ENCODE data around the gene NAGLU. TPM values are rescaled to one million over a fixed set of nuclear protein-coding genes. Genes with fewer than 3 reads are reported as not detected.

NAGLU gene
- total RNA-seq, 1 donor from 2014 or later = 94.7 TPM

DNA sequence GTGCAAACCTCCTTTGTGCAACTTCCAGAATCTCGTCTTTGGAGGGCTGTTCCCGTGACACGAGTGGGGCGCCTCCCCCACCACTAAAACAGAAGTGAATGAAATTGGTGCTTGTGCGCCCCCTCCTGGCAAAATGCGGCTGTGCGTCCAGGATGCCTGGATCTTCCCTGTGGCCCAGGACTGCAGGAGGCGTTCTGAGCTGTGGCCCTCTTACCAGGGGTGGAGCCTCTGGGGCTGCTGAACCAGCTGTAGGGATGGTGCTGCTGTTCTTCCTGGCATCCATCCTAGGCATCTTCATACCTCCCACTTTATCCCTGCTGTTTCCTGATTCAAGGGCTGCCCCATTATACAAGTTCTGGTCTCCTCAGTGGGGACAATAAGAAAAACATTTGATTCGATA lies 18.5 kb upstream of the NAGLU start:
- H3K36me3 ChIP-seq = peaks cover 10 to 26% of the 10 kb centered on the region in 2 donors
- peak overlapping the region; percentile 96 to 97 for H3K27ac ChIP-seq
- H3K4me3 ChIP-seq = no peak overlapping the region
- H3K9me3 ChIP-seq = no peaks in the 10 kb centered on the region
- TF ChIP-seq, protein P1, sequence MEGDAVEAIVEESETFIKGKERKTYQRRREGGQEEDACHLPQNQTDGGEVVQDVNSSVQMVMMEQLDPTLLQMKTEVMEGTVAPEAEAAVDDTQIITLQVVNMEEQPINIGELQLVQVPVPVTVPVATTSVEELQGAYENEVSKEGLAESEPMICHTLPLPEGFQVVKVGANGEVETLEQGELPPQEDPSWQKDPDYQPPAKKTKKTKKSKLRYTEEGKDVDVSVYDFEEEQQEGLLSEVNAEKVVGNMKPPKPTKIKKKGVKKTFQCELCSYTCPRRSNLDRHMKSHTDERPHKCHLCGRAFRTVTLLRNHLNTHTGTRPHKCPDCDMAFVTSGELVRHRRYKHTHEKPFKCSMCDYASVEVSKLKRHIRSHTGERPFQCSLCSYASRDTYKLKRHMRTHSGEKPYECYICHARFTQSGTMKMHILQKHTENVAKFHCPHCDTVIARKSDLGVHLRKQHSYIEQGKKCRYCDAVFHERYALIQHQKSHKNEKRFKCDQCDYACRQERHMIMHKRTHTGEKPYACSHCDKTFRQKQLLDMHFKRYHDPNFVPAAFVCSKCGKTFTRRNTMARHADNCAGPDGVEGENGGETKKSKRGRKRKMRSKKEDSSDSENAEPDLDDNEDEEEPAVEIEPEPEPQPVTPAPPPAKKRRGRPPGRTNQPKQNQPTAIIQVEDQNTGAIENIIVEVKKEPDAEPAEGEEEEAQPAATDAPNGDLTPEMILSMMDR (IDR thresholded peaks at IDR 0.05) = peak; percentile 95 to 96 (median 95)
- H3K4me1 ChIP-seq = peaks cover 53 to 76% of the 10 kb centered on the region in 2 donors
- intact Hi-C loops (cut with DNase I) = loop anchor here (2.0 to 5.0 kb wide), 4 partner anchors 89 to 195 kb away; partner anchors contain the start of gene PLEKHH3
- no peaks in the 10 kb centered on the region for H3K27me3 ChIP-seq
- DNase-seq (ENCODE audit: low spot score in 2 of 2) = peak; percentile 70 to 95

DNA sequence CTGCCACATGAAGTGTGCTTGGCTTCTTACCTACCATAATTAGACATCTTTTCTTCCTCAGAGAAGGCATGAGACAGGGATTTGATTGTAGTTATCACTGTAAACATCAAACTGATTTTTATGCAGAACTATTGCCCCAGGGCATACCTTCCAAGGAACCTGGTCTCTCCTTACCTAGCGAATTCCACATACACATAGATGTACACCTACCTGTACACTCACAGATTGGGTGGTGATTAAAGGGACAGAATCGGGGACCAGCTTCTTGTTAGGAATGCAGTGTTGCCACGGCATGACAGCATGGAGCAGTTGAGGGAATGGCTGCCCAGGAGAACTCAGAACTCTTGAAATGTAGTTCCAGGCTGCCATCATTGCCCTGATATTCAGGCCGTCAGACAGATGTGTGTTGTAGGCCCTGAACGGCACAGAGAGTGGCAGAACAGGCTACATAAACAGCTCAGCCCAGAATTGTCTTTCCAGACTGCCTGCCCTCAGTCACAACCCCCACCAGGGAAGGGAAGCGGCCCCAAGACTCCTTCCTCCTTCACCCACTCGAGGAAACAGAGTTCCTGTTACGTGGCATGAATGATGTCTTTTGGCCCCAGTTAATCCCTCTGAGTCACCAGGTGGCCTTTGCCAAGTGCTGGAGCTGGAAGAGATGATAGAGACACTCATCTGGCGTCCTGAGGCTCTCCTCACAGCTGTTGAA lies 17.8 kb upstream of the NAGLU start:
- intact Hi-C loops (cut with DNase I) = loop anchor here (2.0 to 5.0 kb wide), 3 partner anchors 97 to 159 kb away; partner anchors contain the start of gene PLEKHH3
- H3K4me3 ChIP-seq = no peak overlapping the region

DNA sequence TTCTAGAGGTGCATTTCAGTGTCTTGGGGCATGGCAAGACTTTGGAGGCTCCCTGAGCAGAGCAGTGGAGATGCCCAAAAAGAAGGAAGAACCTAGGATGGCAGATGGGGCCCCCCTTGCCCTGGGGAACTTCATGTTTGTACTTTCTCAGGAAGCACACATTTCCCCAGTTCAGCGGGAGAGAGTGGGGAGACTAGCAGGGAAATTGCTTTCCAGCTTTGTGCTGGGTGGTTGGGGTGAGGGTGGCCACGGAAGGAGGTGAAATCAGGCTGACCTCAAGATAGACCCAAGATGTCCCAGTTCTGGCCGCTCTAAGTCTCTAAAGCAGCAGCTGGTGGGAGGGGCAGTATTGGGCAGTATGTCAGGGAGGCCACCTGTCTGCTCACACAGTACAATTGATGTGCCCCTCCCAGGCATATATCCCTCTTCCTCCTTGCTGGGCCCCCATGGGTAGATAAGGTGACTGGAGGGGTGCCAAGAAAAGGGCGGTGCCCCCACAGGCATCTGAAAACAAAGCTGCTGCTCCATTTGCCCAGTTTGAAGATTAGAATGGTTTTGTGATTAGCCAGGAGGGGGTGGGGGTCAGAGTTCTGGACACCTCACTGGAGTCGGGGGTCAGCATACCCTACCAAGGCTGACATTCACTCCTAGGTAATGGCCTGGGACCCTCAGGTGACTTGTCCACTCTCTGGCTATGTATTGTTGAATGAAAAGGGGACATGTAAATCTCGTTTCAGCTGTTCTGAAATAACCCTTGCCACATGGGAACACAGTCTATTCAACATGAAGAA lies 17.1 kb upstream of the NAGLU start:
- Histone ChIP-seq H3K4me1 (peaks cover 57 to 77% of the 10 kb centered on the region in 2 donors), H3K27me3 (no peaks in the 10 kb centered on the region), H3K9me3 (no peaks in the 10 kb centered on the region), H3K4me3 (no peak overlapping the region), H3K27ac (peak overlapping the region; percentile 96 to 97), H3K36me3 (peaks cover 6 to 23% of the 10 kb centered on the region in 2 donors)
- TF ChIP-seq, protein P1 (IDR thresholded peaks at IDR 0.05) = no peak
- intact Hi-C loops (cut with DNase I) = loop anchor here (2.0 to 5.0 kb wide), 3 partner anchors 98 to 158 kb away; partner anchors contain the start of gene PLEKHH3
- no peak for DNase-seq (ENCODE audit: low spot score in 2 of 2)

More for the DNA sequence above, 17.8 kb upstream of the NAGLU start:
- peak; percentile 87 to 96 for DNase-seq (ENCODE audit: low spot score in 2 of 2)
- Histone ChIP-seq H3K27ac (peak overlapping the region; percentile 96 to 97), H3K4me1 (peaks cover 57 to 76% of the 10 kb centered on the region in 2 donors), H3K27me3 (no peaks in the 10 kb centered on the region), H3K9me3 (no peaks in the 10 kb centered on the region), H3K36me3 (peaks cover 10 to 26% of the 10 kb centered on the region in 2 donors)
- TF ChIP-seq, protein P1 (IDR thresholded peaks at IDR 0.05) = no peak

- intact Hi-C loops (cut with DNase I) = loop anchor here (2.0 to 5.0 kb wide), 4 partner anchors 61 to 157 kb away; partner anchors contain the start of genes ATP6V0A1 and PLEKHH3
- H3K4me3 ChIP-seq = peak overlapping the region; percentile 2 to 9
These were observed 16.2 kb upstream of the NAGLU start for GRCh38 chr17:42519546-42520491.

More at GRCh38 chr17:42519546-42520491, 16.2 kb upstream of the NAGLU start:
- peak; percentile 77 to 98 for DNase-seq (ENCODE audit: low spot score in 2 of 2)
- H3K27ac ChIP-seq = peak overlapping the region; percentile 96 to 97
- no peaks in the 10 kb centered on the region for H3K27me3 ChIP-seq
- peaks cover 0 to 14% of the 10 kb centered on the region in 2 donors for H3K36me3 ChIP-seq
- TF ChIP-seq, protein P1 (IDR thresholded peaks at IDR 0.05) = no peak
- H3K4me1 ChIP-seq = peaks cover 60 to 79% of the 10 kb centered on the region in 2 donors
- no peaks in the 10 kb centered on the region for H3K9me3 ChIP-seq
